Right lobe of liver (tissue), 4 donors: ENCODE results near the gene OR2H1.

Source experiments
- CTCF ChIP-seq, 4 donors: fragments of 200-600 bp in 3 of 4; fragments of 450-650 bp in 1 of 4; IDR thresholded peaks; one replicate each; pipeline versions ENCODE4 v1.5.1 to v1.8.0; 2016 to 2022; ENCODE audit warnings: antibody characterized with exemption in 4 of 4, mild to moderate bottlenecking in 2 of 4
- POLR2A ChIP-seq: fragments of 450-650 bp; IDR thresholded peaks from one replicate; pipeline ENCODE4 v1.6.1; 2017; ENCODE audit warnings: antibody characterized with exemption, mild to moderate bottlenecking
- donor health status: DM: no; HTN: no; CAD: no.
- donor health status: DM: no; HTN: no; CAD: no.
- donor health status: DM: no; HTN: yes; CAD: no.

GRCh38 chr6:29478740-29479139 is 21.8 kb downstream of the OR2H1 start:
- no peak for TF ChIP-seq CTCF (IDR thresholded peaks at IDR 0.05)
- no peak for TF ChIP-seq POLR2A
